HG02885 (cell line): ENCODE data around the gene TXNRD1.
A peak's percentile ranks its signal among the peaks of the same experiment; 100 is the strongest.
"Not testable (repeated sequence)": the region's sequence is repeated elsewhere in the genome, so short reads cannot be mapped to it uniquely, and the experiment has no call there.

Experiments used
- ATAC-seq: cut with Tn5 transposase; IDR thresholded peaks from one replicate; pipeline ENCODE4 v1.9.1; 2021; ENCODE audit warnings: mild to moderate bottlenecking; ENCODE audit not compliant: unreplicated experiment, poor library complexity

The TXNRD1 gene

DNA sequence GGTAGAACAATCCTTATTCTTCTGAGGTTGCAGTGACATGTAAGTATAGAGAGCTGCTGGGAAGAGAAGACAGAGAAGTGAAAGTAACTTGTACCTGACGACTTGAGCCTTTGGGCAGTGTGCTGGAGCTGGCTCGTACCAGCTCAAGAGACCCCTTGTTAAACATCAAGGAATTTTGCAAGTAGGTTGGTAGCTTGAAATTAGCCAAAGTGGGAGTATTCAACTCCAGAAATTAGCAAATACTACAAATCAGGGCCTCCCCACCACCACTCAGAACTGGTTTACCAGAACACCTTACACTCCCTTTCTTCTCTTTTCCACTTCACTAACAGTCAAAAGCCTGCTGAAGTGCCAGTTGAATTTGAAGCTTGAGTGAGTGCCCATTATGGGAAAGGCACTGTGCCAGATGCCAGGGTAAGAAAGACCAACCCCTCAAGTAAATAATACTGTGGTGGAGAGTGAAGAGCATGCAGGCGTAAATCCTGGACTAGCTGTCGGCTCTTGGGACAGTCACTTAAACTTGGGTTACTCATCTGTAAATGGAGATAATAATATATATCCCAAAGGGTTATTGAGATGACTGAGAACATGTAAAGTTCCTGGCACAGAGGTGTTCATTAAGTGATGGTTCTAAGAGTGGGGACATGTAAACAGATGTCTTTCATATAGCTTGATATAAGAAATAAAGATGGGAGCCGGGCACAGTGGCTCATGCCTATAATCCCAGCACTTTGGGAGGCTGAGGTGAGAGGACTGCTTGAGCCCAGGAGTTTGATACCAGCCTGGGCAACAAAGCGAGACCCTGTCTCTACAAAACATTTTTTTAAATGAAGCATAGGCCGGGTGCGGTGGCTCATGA is 60.9 kb downstream of the TXNRD1 start:
- peak; percentile 69 for ATAC-seq

DNA sequence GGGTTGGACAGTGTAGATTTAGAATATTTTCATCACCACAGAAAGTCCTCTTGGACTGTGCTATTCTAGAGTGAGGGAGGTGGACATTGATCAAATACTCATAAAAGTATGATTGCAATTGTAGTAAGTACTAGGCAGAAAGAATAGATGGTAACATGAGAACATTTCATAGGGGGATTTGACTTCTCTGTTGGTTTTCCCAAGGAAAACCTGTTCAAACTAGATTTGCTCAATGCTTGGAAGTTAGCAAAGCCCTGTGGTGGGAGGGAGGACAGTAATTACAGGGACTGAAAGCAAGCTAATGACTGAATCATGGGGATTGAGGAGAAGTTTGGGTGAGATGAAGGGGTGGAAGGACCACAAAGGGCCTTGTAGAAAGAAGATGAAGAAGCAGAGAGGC is 63.6 kb downstream of the TXNRD1 start:
- no peak for ATAC-seq

DNA sequence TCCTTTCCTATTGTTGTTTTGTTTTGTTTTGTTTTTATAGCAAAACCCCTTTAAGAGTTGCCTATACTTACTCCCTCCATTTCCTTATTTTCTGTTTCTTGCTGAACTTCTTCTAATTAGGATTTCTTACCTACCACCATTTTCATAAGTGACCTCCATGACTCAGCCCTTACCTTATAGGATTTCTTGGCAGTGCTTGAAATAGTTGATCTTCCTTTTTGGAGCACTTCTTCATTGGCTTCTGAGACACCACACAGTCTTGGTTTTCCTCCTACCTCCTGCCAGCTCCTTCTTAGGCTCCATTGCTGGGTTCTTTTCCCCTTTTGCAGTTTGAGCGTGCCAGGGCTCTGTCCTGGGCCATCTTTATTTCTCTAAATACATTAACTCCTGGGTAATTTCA is 64.5 kb downstream of the TXNRD1 start:
- ATAC-seq = no peak

DNA sequence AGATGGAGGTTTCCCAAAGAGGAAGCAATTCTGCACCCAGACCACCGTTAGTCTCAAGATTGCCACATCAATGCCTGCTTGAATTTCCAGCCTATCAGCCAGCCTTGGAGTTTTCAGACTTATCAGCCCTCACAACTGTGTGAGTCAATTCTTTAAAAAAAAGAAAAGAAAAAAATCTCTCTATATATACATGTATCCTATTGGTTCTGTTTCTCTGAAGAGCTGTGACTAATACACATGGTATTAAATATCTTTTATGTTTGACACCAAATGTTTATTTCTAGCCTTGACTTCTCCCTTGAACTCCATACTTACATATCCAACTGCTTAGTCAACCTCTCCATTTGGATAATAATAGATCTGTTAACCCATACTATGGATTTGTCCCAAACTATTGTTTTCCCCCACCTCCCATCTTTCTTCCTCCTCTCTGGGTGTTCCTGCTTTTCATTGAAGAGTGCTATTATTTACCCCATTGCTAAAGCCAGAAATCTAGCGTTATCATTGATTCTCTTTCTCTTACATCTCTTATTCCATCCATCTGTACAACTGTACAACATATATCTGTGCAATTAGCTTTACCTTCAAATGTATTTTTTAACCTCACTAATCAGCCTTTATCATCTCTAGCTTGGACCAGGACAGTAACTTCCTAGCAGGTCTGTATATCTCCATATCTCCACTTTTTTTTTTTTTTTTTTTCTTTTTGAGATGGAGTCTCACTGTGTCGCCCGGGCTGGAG is 65.3 kb downstream of the TXNRD1 start:
- no peak for ATAC-seq

DNA sequence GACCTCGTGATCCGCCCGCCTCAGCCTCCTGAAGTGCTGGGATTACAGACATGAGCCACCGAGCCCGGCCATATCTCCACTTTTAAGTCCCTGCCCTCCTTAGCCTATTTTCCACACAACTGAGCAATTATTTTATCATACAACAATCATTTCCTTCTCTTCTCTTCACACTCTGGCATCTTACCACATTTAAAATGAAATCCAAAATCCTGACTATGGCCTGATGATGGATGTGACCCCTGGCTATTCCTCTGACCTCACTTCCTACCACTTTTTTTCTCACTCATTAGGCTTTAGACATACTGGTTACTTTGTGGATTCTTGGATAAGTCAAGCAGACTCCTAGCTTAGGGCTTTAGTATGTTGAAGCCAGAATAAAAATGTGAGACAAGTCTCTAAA is 66.1 kb downstream of the TXNRD1 start:
- ATAC-seq = no peak

DNA sequence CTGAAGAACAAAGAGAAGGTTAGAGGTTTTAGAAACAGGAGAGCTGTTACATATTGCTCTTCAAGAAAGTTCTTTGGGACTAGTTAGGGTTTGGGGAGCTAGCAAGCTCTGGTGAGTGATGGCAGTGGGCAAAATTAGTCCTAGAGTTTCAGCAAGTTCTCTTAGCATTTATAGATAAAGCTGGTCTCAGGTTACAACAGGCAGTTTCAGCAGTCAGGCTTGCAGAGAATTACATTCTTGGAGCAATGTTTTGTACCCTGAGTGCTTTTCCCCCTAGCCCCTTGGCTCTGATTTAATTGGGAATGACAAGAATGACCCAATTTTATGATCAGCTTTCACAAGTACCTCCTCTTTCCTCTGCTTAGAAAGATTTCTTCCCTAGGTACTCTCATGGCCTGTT is 66.5 kb downstream of the TXNRD1 start:
- ATAC-seq = no peak

DNA sequence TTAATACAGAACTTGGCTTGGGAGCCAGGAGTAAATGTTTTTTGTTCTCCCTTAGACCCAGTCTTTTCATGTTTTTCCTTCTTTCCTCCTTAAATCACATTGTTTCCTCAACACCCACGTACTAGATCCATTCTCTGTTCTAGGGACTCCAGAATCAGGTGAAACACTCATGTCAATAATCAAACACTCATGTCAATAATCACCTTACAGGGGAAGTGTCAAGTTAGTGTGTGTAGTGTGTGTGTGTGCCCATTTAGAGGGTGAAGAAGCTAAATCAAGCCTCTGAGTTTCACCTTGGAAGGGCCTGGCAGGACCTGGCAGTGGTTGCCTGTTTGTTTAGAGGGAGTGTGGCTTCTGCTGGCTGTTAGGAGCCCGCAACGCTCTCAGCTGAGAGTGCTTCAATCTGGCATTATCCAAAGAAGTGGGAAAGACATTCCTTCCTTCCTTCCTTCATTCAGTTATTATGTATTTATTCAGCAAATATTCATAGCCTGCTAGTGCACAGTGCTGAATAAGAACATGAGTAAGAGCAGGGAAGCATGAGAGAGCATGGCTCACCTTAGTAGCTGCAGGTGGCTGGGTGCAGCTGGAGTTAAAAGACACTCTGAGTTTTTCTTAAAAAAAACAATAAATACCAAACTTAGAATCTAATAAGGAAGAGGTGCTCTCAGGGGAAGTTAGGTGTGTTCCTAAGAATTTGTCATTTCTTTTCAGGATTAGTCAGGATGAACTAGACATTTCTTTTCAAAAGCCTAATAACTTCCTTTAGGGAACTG is 70.3 kb downstream of the TXNRD1 start:
- no peak for ATAC-seq

DNA sequence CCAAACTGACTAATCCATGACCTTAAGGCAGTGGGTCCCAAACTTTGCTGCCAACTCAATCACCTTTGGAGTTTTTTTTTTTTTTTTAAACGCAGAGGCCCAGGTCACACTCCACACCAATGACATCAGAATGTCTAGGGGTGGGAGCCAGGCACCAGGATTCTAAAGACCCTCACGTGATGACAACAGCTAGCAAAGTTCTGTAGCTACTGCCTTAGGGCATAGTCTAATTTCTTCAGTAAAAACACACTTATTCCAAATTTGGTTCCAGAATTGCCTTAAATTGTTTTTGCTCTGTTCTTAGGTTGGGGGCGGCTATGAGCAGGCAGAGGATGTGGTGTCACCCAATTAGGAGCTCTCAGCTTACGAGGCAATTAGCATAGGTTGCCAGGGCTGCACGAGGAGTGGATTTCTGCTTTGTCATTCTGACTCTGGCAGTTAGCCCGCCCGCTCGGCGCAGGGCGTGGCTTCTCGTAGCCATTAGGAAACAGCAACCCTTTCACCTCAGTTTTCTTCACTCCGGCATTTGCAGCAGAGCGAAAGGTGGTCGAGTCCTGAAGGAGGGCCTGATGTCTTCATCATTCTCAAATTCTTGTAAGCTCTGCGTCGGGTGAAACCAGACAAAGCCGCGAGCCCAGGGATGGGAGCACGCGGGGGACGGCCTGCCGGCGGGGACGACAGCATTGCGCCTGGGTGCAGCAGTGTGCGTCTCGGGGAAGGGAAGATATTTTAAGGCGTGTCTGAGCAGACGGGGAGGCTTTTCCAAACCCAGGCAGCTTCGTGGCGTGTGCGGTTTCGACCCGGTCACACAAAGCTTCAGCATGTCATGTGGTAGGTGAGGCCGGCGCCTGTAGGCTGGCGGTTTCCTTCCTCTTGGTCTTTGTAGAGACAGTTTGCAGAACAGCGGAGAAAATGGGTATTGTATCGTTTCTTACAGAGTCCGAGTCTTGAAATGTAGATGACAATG is 71.2 kb downstream of the TXNRD1 start:
- peak; percentile 84 for ATAC-seq

DNA sequence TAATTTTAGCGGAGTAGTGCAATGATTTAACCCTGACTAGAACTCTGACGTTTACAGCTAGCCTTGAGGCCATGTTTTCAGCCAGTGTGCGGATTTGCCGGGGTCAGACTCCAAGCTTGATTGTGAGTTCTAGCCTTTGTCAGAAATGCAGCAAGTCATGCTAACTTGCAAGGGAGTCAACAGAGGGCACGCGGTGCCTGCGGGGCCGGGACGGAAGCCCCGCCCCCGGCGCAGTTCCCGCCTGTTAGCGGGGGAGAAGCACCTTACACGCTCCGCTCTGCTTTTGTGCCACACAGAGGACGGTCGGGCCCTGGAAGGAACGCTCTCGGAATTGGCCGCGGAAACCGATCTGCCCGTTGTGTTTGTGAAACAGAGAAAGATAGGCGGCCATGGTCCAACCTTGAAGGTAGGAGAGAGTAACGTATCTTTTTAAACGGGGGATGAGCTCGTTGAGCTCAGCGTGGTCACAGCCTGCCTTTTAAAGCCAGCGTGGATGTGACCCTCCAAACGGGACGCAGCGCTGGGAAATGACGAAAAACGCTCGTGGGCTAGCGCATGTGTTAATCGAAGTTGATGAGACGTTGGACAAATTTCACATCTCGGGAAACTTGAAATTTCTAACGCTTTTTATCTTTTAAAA is 73.2 kb downstream of the TXNRD1 start:
- ATAC-seq = peak; percentile 61

DNA sequence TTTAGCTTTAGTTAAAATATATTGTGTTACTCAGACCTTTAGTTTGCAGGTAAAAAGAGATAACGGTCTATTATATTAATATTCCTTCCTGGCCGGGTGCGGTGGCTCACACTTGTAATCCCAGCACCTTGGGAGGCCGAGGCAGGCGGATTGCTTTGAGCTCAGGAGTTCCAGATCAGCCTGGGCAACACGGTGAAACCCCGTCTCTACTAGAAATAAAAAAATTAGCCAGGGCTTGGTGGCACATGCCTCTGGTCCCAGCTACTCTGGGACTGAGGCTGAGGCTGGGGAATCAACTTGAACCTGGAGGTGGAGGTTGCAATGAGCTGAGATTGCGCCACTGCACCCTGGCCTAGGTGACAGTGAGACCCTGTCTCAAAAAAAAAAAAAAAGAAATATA is 74.7 kb downstream of the TXNRD1 start:
- no peak for ATAC-seq

DNA sequence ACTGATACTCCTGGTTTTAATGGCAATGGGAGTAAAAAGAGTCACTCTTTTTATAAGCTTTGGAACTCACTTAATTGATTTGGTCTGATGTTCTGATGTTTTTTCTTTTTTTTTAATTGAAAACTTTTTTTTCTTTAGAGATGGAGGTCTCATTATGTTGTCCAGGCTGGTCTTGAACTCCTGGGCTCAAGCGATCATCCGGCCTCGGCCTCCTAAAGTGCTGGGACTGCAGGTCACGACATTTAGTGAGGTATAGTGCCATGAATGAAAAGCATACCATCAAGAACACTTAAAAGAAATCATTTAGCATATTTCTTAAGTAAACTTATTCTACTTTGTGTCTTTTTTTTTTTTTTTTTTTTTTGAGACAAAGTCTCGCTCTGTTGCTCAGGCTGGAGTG is 75.3 kb downstream of the TXNRD1 start:
- no peak for ATAC-seq

DNA sequence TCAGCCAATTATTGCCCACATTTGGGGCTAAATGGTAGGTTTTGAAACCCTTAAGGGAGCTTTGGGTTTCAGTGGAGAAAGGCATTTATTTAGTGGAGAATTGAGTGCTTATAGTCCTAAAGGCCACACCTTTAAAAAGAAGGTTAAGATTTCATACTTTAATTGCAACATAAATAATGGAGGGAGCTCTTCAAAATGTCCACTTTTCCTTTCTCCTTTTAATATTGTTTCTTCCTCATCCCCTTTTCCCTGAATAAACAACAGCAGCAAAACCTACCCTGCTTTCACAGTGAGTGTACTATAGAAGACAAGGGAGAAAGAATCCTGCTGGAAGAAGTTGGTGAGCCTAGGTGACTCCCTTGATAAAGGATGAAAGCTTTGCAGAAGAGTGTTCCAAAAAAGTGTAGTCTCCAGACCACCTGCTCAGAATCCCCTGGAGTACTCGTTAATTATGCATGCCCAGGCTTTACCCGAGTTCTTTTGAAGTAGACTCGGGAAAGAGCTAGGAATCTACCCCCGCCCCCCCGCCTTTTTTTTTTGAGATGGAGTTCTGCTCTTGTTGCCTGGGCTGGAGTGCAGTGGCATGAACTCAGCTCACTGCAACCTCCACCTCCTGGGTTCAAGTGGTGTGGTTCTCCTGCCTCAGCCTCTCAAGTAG is 76.4 kb downstream of the TXNRD1 start:
- no peak for ATAC-seq

DNA sequence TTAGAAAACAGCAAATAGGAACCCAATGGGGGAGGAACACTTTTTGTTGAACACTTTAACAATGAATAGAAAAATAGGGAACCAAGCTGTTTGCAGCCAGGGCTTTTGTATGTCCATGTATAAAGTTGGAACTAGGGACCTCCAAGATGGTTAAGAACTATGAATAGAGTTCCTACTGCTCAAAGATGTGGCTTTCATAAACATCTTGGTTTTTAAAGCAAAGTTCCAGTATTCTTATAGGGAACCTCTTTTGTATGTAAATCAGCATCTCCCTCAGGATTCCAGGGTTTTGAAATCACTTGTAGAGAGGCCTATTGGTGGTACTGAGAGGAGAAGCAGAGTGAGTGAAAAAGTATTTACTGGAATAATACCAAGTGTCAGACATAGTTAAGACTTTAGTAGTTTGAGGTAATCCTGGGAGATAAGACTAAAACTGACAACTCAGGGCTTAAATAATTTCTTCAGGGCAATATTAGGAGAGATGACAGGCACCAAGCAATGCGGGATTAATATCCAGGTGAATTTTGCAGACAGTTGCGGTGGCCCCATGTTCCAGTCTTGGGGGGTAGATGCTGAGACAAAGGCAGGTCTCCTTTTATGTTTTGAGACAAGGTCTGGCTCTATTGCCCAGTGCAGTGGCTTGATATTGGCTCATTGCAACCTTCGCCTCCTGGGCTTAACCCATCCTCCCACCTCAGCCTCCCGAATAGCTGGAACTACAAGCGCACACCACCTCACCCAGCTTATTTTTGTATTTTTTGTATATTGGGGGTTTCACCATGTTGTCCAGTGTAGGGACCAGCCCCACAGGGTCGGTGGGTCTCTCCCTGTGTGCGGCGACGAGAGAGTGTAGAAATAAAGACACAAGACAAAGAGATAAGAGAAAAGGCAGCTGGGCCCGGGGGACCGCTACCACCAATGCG is 77.6 kb downstream of the TXNRD1 start:
- ATAC-seq = no peak

DNA sequence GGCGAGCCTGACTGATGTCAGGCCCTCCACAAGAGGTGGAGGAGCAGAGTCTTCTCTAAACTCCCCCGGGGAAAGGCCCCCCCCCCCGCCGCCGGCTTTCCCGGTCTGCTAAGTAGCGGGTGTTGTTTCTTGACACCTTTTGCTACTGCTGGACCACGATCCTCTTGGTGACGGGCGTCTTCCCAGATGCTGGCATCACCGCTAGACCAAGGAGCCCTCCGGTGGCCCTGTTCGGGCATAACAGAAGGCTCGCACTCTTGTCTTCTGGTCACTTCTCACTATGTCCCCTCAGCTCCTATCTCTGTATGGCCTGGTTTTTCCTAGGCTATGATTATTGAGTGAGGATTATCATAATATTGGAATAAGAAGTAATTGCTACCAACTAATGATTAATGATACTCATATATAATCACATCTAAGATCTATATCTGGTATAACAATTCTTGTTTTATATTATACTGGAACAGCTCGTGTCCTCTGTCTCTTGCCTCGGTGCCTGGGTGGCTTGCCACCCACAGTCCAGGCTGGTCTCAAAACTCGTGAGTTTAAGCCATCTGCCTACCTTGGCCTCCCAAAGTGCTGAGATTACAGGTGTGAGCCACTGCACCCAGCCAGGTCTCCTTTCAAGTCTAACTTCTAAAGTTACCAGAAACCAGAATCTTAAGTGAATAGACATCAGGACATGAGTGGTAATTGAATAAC is 78.7 kb downstream of the TXNRD1 start:
- ATAC-seq = not testable (repeated sequence)

DNA sequence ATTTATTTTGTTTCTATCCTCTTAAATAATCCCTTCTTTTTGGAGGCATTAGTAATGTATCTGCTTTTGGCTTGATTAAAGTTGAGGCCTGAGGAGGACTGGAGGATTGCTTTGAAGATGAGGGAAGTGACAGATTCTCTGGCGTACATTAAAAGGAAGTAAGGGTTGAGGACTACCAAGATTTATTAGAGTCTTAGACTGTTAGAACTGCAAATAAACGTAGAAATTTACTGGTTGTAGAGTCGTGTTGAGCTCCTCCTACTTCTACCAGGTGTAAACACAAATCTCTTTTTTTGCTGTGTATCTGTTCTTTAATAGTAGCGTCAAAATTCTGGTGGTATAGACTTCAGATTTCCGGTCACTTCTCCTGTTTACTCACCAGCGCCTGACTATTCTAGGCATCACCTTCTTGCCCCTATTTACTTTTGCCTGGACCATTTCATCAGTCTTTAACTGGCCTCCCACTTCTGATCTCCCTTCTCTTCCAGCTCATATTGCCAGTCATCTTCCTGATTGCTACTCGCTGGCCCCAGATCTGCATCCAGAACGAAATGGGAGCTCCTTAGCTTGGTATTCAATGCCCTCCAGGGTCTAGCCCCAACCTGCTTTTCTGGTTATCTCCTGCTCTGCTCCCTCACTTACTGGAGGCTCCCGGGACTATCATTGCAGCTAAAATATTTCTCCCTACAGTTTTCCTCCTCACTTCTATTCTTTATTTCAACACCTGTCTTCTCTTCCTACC is 79.5 kb downstream of the TXNRD1 start:
- no peak for ATAC-seq

DNA sequence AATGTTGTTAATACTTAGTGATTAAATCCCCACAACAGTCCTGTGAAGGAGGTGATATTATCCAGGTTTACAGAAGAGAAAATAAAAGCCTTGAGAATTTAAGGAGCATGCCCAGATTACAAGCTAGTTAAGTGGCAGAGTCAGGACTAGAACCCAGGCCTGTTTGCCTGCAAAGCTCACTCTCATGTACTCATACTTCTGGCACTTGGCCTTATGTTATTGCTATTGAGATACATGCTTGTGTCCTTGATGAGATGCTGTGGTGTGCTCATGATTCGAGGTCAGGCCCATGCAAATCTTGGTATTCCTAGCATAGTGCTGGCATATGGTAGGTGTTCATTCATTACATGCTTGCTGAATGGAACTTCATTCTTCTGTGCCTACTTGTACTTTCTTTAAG is 80.4 kb downstream of the TXNRD1 start:
- ATAC-seq = no peak

DNA sequence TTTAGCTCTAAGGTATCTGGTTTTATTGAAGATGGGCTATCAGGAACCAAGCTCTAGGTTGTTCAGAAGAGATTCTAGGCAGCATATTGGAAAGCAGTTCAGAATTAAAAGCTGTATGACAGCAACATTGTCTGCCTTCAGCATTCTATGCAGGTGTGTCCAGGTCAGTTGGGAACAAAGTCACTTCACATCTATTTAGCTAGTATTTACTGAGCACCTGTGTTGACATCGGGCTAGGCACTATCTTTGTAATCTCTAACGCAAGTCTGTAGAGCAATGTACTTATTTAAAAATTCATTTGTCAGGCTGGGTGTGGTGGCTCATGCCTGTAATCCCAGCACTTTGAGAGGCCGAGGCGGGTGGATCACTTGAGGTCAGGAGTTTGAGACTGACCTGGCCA is 81.1 kb downstream of the TXNRD1 start:
- ATAC-seq = no peak
